ENCODE data around the gene HSPA1L. TPM values are rescaled to one million over a fixed set of nuclear protein-coding genes. Genes with fewer than 3 reads are reported as not detected.
"Not testable (repeated sequence)": the region's sequence is repeated elsewhere in the genome, so short reads cannot be mapped to it uniquely, and the experiment has no call there.

The HSPA1L gene
- total RNA-seq, 1 donor from 2014 or later: 2.5 TPM

DNA sequence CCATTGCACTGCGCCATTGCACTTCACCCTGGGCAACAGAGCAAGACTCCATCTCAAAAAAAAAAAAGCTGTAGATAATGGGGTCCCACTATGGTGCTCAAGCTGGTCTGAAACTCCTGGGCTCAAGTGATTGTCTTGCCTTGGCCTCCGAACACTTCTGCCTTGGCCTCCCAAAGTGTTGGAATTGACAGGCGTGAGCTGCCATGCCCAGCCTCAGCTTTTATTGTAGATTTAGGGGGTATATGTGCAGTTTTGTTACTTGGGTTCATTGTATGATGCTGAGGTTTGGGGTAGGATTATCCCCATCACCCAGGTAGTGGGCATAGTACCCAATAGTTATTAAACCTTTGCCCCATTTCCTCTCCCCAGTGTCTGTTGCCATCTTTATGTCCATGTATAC lies 23.9 kb upstream of the HSPA1L start:
- Mint-ChIP-seq H3K4me1 (ENCODE audit: low read depth, unreplicated experiment) (peaks cover 16% of the 10 kb centered on the region), H3K36me3 (ENCODE audit: unreplicated experiment) (no peaks in the 10 kb centered on the region), H3K4me3 (ENCODE audit: unreplicated experiment) (peak overlapping the region; percentile 23), H3K27me3 (ENCODE audit: unreplicated experiment) (peaks cover 19% of the 10 kb centered on the region), H3K9me3 (ENCODE audit: unreplicated experiment) (peaks cover 11% of the 10 kb centered on the region), H3K27ac (ENCODE audit: unreplicated experiment) (peak overlapping the region; percentile 22)
- TF ChIP-seq, protein P1, sequence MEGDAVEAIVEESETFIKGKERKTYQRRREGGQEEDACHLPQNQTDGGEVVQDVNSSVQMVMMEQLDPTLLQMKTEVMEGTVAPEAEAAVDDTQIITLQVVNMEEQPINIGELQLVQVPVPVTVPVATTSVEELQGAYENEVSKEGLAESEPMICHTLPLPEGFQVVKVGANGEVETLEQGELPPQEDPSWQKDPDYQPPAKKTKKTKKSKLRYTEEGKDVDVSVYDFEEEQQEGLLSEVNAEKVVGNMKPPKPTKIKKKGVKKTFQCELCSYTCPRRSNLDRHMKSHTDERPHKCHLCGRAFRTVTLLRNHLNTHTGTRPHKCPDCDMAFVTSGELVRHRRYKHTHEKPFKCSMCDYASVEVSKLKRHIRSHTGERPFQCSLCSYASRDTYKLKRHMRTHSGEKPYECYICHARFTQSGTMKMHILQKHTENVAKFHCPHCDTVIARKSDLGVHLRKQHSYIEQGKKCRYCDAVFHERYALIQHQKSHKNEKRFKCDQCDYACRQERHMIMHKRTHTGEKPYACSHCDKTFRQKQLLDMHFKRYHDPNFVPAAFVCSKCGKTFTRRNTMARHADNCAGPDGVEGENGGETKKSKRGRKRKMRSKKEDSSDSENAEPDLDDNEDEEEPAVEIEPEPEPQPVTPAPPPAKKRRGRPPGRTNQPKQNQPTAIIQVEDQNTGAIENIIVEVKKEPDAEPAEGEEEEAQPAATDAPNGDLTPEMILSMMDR (IDR thresholded peaks at IDR 0.05; ENCODE audit: partially characterized antibody, unreplicated experiment): no peak
- no peak for DNase-seq

DNA sequence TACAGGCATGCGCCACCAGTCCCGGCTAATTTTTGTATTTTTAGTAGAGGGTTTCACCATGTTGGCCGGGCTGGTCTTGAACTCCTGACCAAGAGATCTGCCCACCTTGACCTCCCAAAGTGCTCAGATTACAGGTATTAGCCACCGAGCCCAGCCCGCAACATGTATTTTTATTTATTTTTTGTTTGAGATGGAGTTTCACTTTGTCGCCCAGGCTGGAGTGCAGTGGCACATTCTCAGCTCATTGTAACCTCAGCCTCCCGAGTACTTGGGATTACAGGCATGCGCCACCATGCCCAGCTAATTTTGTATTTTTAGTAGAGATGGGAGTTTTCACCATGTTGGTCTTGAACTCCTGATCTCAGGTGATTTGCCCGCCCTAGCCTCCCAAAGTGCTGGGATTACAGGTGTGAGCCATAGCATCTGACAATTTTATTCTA lies 23.1 kb upstream of the HSPA1L start:
- peaks cover 19% of the 10 kb centered on the region for H3K27me3 Mint-ChIP-seq (ENCODE audit: unreplicated experiment)
- not testable (repeated sequence) for DNase-seq; H3K4me3 Mint-ChIP-seq (ENCODE audit: unreplicated experiment); H3K36me3 Mint-ChIP-seq (ENCODE audit: unreplicated experiment); H3K27ac Mint-ChIP-seq (ENCODE audit: unreplicated experiment)
- H3K9me3 Mint-ChIP-seq (ENCODE audit: unreplicated experiment): peaks cover 11% of the 10 kb centered on the region
- peaks cover 16% of the 10 kb centered on the region for H3K4me1 Mint-ChIP-seq (ENCODE audit: low read depth, unreplicated experiment)

DNA sequence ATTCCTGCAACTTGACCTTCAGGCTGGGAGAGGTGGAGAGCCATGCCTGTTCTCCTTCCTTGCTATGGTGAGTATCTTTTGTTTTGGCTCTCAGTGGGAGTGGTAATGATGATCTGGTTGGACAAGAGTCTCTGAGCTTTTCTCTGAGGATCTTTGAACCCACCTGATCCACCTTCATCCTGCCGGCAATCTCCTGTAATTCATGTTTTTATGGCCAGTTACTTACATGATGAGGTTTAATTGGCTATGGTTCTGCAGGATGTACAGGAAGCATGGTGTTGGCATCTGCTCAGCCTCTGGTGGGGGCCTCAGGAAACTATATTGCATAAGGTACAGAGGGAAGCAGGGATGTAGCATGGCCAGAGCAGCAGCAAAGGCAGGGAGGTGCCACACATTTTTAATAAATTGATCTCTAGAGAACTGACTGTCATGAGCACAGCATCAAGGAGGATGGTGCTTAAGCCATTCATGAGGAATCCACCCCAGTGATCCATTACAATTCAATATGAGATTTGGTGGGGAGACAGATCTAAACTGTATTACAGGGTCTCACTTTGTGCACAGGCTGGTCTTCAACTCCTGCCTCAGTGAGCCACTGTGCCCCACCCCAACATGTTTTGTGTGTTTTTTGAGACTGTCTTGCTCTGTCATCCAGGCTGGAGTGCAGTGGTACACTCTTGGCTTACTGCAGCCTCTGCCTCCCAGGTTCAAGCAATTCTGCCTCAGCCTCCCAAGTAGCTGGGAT lies 22.5 kb upstream of the HSPA1L start:
- H3K36me3 Mint-ChIP-seq (ENCODE audit: unreplicated experiment): no peaks in the 10 kb centered on the region
- peaks cover 16% of the 10 kb centered on the region for H3K4me1 Mint-ChIP-seq (ENCODE audit: low read depth, unreplicated experiment)
- H3K27me3 Mint-ChIP-seq (ENCODE audit: unreplicated experiment): peaks cover 19% of the 10 kb centered on the region
- no peak for DNase-seq
- H3K9me3 Mint-ChIP-seq (ENCODE audit: unreplicated experiment): peaks cover 11% of the 10 kb centered on the region
- peak overlapping the region; percentile 98 for H3K4me3 Mint-ChIP-seq (ENCODE audit: unreplicated experiment)
- H3K27ac Mint-ChIP-seq (ENCODE audit: unreplicated experiment): peak overlapping the region; percentile 80
- TF ChIP-seq, protein P1 (IDR thresholded peaks at IDR 0.05; ENCODE audit: partially characterized antibody, unreplicated experiment): no peak

DNA sequence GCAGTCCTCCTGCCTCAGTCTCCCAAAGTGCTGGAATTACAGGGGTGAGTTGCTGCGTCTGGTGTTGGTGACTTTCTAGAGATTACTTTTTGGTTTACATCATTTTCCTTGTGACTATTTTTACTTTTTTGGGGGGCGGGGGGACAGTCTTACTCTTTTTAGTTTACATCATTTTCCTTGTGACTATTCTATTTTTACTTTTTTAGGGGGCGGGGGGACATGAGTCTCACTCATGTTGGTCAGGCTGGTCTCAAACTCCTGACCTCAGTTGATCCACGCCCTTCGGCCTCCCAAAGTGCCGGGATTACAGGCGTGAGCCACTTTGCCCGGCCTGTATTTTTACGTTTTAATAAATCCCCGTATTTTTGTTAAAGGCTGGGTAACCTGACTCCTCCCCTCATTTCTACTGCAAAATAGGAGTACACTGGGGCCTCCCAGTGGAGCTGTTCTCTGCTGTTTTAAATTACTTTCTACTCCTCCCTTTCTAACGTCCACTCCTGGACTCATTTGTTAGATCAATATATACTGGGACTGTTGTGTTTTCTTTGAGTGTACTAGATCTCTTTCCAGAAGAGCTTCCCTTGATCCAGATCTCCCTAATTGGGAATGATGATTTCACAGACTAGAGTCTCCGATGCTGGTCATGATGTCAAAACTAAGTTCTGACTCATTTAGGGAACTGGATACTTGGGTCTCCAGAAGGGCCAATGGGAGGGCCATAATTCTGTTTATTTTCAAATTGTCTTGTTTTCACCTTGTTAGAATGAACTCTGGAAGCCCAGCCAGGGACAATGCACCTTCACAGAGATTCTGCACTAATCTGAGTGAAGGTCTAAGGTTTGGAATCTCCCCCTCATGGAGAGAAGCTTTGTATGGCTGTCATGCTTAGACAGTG lies 21.6 kb upstream of the HSPA1L start:
- TF ChIP-seq, protein P1 (IDR thresholded peaks at IDR 0.05; ENCODE audit: partially characterized antibody, unreplicated experiment): no peak
- Mint-ChIP-seq H3K36me3 (ENCODE audit: unreplicated experiment) (no peaks in the 10 kb centered on the region), H3K4me1 (ENCODE audit: low read depth, unreplicated experiment) (peaks cover 16% of the 10 kb centered on the region), H3K4me3 (ENCODE audit: unreplicated experiment) (peak overlapping the region; percentile 98), H3K27me3 (ENCODE audit: unreplicated experiment) (peaks cover 19% of the 10 kb centered on the region), H3K27ac (ENCODE audit: unreplicated experiment) (peak overlapping the region; percentile 80), H3K9me3 (ENCODE audit: unreplicated experiment) (peaks cover 11% of the 10 kb centered on the region)
- no peak for DNase-seq

DNA sequence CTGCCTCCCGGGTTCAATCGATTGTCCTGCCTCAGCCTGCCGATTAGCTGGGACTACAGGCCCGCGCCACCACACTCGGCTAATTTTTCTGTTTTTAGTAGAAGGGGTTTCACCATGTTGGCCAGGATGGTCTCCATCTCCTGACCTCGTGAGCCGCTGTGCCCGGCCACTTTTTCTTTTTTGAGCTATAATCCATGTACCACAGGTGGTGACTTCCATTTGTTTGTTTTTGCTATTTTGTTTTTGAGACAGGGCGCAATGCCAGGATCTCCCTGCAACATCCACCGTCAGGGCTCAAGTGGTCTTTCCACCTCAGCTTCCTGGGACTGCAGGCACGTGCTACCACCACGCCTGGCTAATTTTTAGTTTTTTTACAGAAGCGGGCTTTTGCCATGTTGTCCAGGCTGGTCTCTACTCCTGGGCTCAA lies 21.0 kb upstream of the HSPA1L start:
- H3K9me3 Mint-ChIP-seq (ENCODE audit: unreplicated experiment): peaks cover 11% of the 10 kb centered on the region
- H3K27me3 Mint-ChIP-seq (ENCODE audit: unreplicated experiment): peaks cover 16% of the 10 kb centered on the region
- H3K36me3 Mint-ChIP-seq (ENCODE audit: unreplicated experiment): no peaks in the 10 kb centered on the region
- H3K4me3 Mint-ChIP-seq (ENCODE audit: unreplicated experiment): peak overlapping the region; percentile 98
- no peak for DNase-seq
- H3K27ac Mint-ChIP-seq (ENCODE audit: unreplicated experiment): peak overlapping the region; percentile 80
- TF ChIP-seq, protein P1 (IDR thresholded peaks at IDR 0.05; ENCODE audit: partially characterized antibody, unreplicated experiment): no peak
- peaks cover 16% of the 10 kb centered on the region for H3K4me1 Mint-ChIP-seq (ENCODE audit: low read depth, unreplicated experiment)

Measured in glutamatergic neuron (in vitro differentiated cells).